HepG2 (cell line): ENCODE results near the gene ACSS3. TPM values are rescaled to one million over a fixed set of nuclear protein-coding genes. Genes with fewer than 3 reads are reported as not detected.

Source experiments
- CBX5 ChIP-seq: sonication (generic); formaldehyde crosslinking; IDR thresholded peaks from 2 replicates; pipeline ENCODE4 v1.4.0; 2020; ENCODE audit warnings: missing genetic modification reagents, borderline replicate concordance
- DMAP1 ChIP-seq: IDR thresholded peaks from 2 replicates; pipeline ENCODE4 v1.6.1; 2016
- GFI1 ChIP-seq: sonication (generic); formaldehyde crosslinking; IDR thresholded peaks from 2 replicates; pipeline ENCODE4 v1.5.0; 2020; ENCODE audit warnings: missing genetic modification reagents, mild to moderate bottlenecking, borderline replicate concordance
- HCFC1 ChIP-seq: fragments of 150-350 bp; IDR thresholded peaks from 2 replicates; pipeline ENCODE4 v1.6.1; 2014; ENCODE audit warnings: low read depth, low read length
- KAT8 ChIP-seq: IDR thresholded peaks from 2 replicates; pipeline ENCODE4 v1.6.1; 2016; ENCODE audit warnings: missing genetic modification reagents, missing compliant biosample characterization
- KDM5A ChIP-seq: fragments of 200-600 bp; sonication (generic); IDR thresholded peaks from 2 replicates; pipeline ENCODE4 v1.7.0; 2018; ENCODE audit warnings: antibody characterized with exemption, mild to moderate bottlenecking, low read length, borderline replicate concordance
- MZF1 ChIP-seq: sonication (generic); formaldehyde crosslinking; IDR thresholded peaks from 2 replicates; pipeline ENCODE4 v1.8.1; 2023; ENCODE audit warnings: mild to moderate bottlenecking, missing genetic modification reagents, borderline replicate concordance
- NFKBIZ ChIP-seq: IDR thresholded peaks from 2 replicates; pipeline ENCODE4 v1.6.1; 2018; ENCODE audit warnings: missing genetic modification reagents, missing compliant biosample characterization
- PAF1 ChIP-seq: IDR thresholded peaks from 2 replicates; pipeline ENCODE4 v1.6.1; 2016; ENCODE audit warnings: missing genetic modification reagents, missing compliant biosample characterization
- PHF8 ChIP-seq: sonication (generic); formaldehyde crosslinking; IDR thresholded peaks from 2 replicates; pipeline ENCODE4 v1.5.0; 2020; ENCODE audit warnings: missing genetic modification reagents
- PPARG ChIP-seq: conservative IDR thresholded peaks from 2 replicates; pipeline ENCODE4 v1.6.1; 2016; ENCODE audit warnings: missing biosample characterization, missing genetic modification reagents
- ZFY ChIP-seq: sonication (generic); formaldehyde crosslinking; IDR thresholded peaks from 2 replicates; pipeline ENCODE4 v1.4.0; 2020; ENCODE audit warnings: missing genetic modification reagents
- ZNF331 ChIP-seq: sonication (generic); formaldehyde crosslinking; IDR thresholded peaks from 2 replicates; pipeline ENCODE4 v1.4.0; 2020; ENCODE audit warnings: missing genetic modification reagents
- ZNF446 ChIP-seq: sonication (generic); formaldehyde crosslinking; IDR thresholded peaks from 2 replicates; pipeline ENCODE4 v1.5.0; 2020; ENCODE audit warnings: mild to moderate bottlenecking, missing genetic modification reagents
- ZNF792 ChIP-seq: IDR thresholded peaks from 2 replicates; pipeline ENCODE4 v1.6.1; 2016
- ZNF878 ChIP-seq: sonication (generic); formaldehyde crosslinking; IDR thresholded peaks from 2 replicates; pipeline ENCODE4 v1.8.1; 2023; ENCODE audit warnings: mild to moderate bottlenecking, missing genetic modification reagents, moderate library complexity
- polyA plus RNA-seq, 8 experiments: library from polyadenylated mRNA; depleted of rRNA in 3 of 8; stranded (reverse) in 7 of 8; unstranded in 1 of 8; fragments of >200 nt; fragmentation: Illumina TruSeq in 4 of 8; extraction: Trizol in 4 of 8; gene quantifications; 2 replicates each; pipeline versions ENCODE4 v1.2.1 to v1.2.3, GENCODE V29; 2011 to 2016; ENCODE audit warnings: low read depth in 4 of 8, missing spikeins in 1 of 8, mixed read lengths in 1 of 8; ENCODE audit not compliant: insufficient read depth in 1 of 8
- total RNA-seq, 5 experiments: library from RNA; depleted of rRNA; stranded (reverse); fragments of >200 nt; fragmentation: Illumina TruSeq; extraction: Trizol; gene quantifications; 2 replicates each; pipeline ENCODE4 v1.2.3, GENCODE V29; 2016; ENCODE audit warnings: low read depth in 1 of 5
- TF ChIP-seq, protein P1 (sequence below): sonication (generic); formaldehyde crosslinking; IDR thresholded peaks from 2 replicates; pipeline ENCODE4 v1.9.0; 2022; ENCODE audit warnings: low read depth, missing genetic modification reagents
- TF ChIP-seq, protein P2 (sequence below): IDR thresholded peaks from 2 replicates; pipeline ENCODE4 v1.6.1; 2012; ENCODE audit warnings: low read length, improper control_type of control experiment
- TF ChIP-seq, protein P3 (sequence below): IDR thresholded peaks from 2 replicates; pipeline ENCODE4 v1.6.1; 2016; ENCODE audit warnings: control low read depth
- TF ChIP-seq, protein P4 (sequence below), 2 experiments: IDR thresholded peaks; 2 replicates each; pipeline ENCODE4 v1.6.1; 2011 to 2012; ENCODE audit warnings: low read length in 2 of 2, borderline replicate concordance in 1 of 2, low read depth in 1 of 2, mild to moderate bottlenecking in 1 of 2, moderate library complexity in 1 of 2

The ACSS3 gene
- total and polyA plus RNA-seq, 2 of the 13 experiments (the other 11 are each of a cell fraction or from before 2014, with no cell fraction given) = 79.5 to 86.3 TPM

DNA sequence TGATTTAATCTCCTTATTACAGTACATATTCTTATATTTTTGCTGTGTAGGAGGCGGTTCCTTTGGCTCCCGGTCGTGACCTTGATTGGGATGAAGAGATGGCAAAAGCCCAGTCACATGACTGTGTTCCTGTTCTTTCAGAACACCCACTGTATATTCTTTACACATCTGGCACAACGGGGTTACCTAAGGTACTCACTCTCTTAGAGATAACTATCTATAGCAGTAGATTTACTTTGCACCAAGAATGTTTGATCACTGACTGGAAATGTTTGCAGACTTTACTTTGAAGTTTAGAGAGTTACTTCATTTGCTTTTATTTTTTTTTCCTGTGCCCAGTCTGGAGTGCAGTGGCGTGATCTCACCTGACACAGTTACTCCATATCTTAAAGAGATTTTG lies 65.2 kb downstream of the ACSS3 start (continued):
- TF ChIP-seq, protein P1, sequence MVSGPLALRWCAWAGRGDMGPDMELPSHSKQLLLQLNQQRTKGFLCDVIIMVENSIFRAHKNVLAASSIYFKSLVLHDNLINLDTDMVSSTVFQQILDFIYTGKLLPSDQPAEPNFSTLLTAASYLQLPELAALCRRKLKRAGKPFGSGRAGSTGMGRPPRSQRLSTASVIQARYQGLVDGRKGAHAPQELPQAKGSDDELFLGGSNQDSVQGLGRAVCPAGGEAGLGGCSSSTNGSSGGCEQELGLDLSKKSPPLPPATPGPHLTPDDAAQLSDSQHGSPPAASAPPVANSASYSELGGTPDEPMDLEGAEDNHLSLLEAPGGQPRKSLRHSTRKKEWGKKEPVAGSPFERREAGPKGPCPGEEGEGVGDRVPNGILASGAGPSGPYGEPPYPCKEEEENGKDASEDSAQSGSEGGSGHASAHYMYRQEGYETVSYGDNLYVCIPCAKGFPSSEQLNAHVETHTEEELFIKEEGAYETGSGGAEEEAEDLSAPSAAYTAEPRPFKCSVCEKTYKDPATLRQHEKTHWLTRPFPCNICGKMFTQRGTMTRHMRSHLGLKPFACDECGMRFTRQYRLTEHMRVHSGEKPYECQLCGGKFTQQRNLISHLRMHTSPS = 0 out of 2 replicates have a peak, but pooled peaks have one; percentile 47
- TF ChIP-seq, protein P2, sequence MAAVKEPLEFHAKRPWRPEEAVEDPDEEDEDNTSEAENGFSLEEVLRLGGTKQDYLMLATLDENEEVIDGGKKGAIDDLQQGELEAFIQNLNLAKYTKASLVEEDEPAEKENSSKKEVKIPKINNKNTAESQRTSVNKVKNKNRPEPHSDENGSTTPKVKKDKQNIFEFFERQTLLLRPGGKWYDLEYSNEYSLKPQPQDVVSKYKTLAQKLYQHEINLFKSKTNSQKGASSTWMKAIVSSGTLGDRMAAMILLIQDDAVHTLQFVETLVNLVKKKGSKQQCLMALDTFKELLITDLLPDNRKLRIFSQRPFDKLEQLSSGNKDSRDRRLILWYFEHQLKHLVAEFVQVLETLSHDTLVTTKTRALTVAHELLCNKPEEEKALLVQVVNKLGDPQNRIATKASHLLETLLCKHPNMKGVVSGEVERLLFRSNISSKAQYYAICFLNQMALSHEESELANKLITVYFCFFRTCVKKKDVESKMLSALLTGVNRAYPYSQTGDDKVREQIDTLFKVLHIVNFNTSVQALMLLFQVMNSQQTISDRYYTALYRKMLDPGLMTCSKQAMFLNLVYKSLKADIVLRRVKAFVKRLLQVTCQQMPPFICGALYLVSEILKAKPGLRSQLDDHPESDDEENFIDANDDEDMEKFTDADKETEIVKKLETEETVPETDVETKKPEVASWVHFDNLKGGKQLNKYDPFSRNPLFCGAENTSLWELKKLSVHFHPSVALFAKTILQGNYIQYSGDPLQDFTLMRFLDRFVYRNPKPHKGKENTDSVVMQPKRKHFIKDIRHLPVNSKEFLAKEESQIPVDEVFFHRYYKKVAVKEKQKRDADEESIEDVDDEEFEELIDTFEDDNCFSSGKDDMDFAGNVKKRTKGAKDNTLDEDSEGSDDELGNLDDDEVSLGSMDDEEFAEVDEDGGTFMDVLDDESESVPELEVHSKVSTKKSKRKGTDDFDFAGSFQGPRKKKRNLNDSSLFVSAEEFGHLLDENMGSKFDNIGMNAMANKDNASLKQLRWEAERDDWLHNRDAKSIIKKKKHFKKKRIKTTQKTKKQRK = no peak
- TF ChIP-seq ZFY (no peak), PAF1 (CRISPR knock-in tag) (no peak), ZNF446 (CRISPR knock-in tag) (no peak), NFKBIZ (peak; percentile 91), DMAP1 (CRISPR knock-in tag) (peak; percentile 66; the same call in 1 of the 2 replicates), KAT8 (CRISPR knock-in tag) (peak; percentile 76), ZNF878 (CRISPR knock-in tag) (peak; percentile 78; the same call in 1 of the 2 replicates), ZNF331 (peak; percentile 75; the same call in 1 of the 2 replicates), HCFC1 (no peak), PPARG (CRISPR knock-in tag) (peak; percentile 88), MZF1 (CRISPR knock-in tag) (no peak), CBX5 (CRISPR knock-in tag) (no peak), KDM5A (peak; percentile 25; the same call in 1 of the 2 replicates), ZNF792 (peak; percentile 79; the same call in 1 of the 2 replicates), GFI1 (CRISPR knock-in tag) (peak; percentile 87), PHF8 (CRISPR knock-in tag) (no peak)
- TF ChIP-seq, protein P3, sequence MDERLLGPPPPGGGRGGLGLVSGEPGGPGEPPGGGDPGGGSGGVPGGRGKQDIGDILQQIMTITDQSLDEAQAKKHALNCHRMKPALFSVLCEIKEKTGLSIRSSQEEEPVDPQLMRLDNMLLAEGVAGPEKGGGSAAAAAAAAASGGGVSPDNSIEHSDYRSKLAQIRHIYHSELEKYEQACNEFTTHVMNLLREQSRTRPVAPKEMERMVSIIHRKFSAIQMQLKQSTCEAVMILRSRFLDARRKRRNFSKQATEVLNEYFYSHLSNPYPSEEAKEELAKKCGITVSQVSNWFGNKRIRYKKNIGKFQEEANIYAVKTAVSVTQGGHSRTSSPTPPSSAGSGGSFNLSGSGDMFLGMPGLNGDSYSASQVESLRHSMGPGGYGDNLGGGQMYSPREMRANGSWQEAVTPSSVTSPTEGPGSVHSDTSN (CRISPR knock-in tag) = no peak
- TF ChIP-seq, protein P4, sequence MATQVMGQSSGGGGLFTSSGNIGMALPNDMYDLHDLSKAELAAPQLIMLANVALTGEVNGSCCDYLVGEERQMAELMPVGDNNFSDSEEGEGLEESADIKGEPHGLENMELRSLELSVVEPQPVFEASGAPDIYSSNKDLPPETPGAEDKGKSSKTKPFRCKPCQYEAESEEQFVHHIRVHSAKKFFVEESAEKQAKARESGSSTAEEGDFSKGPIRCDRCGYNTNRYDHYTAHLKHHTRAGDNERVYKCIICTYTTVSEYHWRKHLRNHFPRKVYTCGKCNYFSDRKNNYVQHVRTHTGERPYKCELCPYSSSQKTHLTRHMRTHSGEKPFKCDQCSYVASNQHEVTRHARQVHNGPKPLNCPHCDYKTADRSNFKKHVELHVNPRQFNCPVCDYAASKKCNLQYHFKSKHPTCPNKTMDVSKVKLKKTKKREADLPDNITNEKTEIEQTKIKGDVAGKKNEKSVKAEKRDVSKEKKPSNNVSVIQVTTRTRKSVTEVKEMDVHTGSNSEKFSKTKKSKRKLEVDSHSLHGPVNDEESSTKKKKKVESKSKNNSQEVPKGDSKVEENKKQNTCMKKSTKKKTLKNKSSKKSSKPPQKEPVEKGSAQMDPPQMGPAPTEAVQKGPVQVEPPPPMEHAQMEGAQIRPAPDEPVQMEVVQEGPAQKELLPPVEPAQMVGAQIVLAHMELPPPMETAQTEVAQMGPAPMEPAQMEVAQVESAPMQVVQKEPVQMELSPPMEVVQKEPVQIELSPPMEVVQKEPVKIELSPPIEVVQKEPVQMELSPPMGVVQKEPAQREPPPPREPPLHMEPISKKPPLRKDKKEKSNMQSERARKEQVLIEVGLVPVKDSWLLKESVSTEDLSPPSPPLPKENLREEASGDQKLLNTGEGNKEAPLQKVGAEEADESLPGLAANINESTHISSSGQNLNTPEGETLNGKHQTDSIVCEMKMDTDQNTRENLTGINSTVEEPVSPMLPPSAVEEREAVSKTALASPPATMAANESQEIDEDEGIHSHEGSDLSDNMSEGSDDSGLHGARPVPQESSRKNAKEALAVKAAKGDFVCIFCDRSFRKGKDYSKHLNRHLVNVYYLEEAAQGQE (IDR thresholded peaks at IDR 0.05; ENCODE audit: borderline replicate concordance in 1 of 2, low read depth in 1 of 2, low read length in 2 of 2) = peak in 1 of 2 experiments; percentile 80; a peak in 2 of 4 replicates
